ENCODE data around the gene NSFL1C.
"Not testable (repeated sequence)": the region's sequence is repeated elsewhere in the genome, so short reads cannot be mapped to it uniquely, and the experiment has no call there.

NSFL1C gene

GRCh38 chr20:1466211-1467081 is at the start of gene NSFL1C:
Gene NSFL1C (minus strand): TSS chr20:1466849. CDS start chr20:1466824, 25 bp downstream.
- DNase-seq (ENCODE audit: low read depth in 1 of 2, low spot score in 1 of 2): peak; percentile 98

GRCh38 chr20:1513801-1514200 is 47.2 kb upstream of the NSFL1C start:
- no peak for DNase-seq (ENCODE audit: low read depth in 1 of 2, low spot score in 1 of 2)

GRCh38 chr20:1509237-1509636 is 42.6 kb upstream of the NSFL1C start:
- no peak for DNase-seq (ENCODE audit: low read depth in 1 of 2, low spot score in 1 of 2)

GRCh38 chr20:1508574-1508973 is 41.9 kb upstream of the NSFL1C start:
- no peak for DNase-seq (ENCODE audit: low read depth in 1 of 2, low spot score in 1 of 2)

GRCh38 chr20:1507276-1507675 is 40.6 kb upstream of the NSFL1C start:
- no peak for DNase-seq (ENCODE audit: low read depth in 1 of 2, low spot score in 1 of 2)

- no peak for DNase-seq (ENCODE audit: low read depth in 1 of 2, low spot score in 1 of 2)
Observed at GRCh38 chr20:1505871-1506270, 39.2 kb upstream of the NSFL1C start.

- no peak for DNase-seq (ENCODE audit: low read depth in 1 of 2, low spot score in 1 of 2)
Observed at GRCh38 chr20:1505361-1505760, 38.7 kb upstream of the NSFL1C start.

GRCh38 chr20:1503564-1504227 is 37.0 kb upstream of the NSFL1C start:
- DNase-seq (ENCODE audit: low read depth in 1 of 2, low spot score in 1 of 2): peak; percentile 46 to 48

- DNase-seq (ENCODE audit: low read depth in 1 of 2, low spot score in 1 of 2): no peak
Observed at GRCh38 chr20:1500496-1500895, 33.8 kb upstream of the NSFL1C start.

- no peak for DNase-seq (ENCODE audit: low read depth in 1 of 2, low spot score in 1 of 2)
Observed at GRCh38 chr20:1499528-1500420, 33.1 kb upstream of the NSFL1C start.

GRCh38 chr20:1497371-1497770 is 30.7 kb upstream of the NSFL1C start:
- not testable (repeated sequence) for DNase-seq (ENCODE audit: low read depth in 1 of 2, low spot score in 1 of 2)

GRCh38 chr20:1496930-1497329 is 30.3 kb upstream of the NSFL1C start:
- no peak for DNase-seq (ENCODE audit: low read depth in 1 of 2, low spot score in 1 of 2)

- no peak for DNase-seq (ENCODE audit: low read depth in 1 of 2, low spot score in 1 of 2)
Observed at GRCh38 chr20:1494436-1494835, 27.8 kb upstream of the NSFL1C start.

GRCh38 chr20:1493536-1493935 is 26.9 kb upstream of the NSFL1C start:
- no peak for DNase-seq (ENCODE audit: low read depth in 1 of 2, low spot score in 1 of 2)

GRCh38 chr20:1491860-1492642 is 25.4 kb upstream of the NSFL1C start:
- no peak for DNase-seq (ENCODE audit: low read depth in 1 of 2, low spot score in 1 of 2)

GRCh38 chr20:1491281-1491840 is 24.7 kb upstream of the NSFL1C start, which contains the start of gene SIRPB2:
Gene SIRPB2 (minus strand): TSS chr20:1491420. CDS start chr20:1491359, 61 bp downstream.
- no peak for DNase-seq (ENCODE audit: low read depth in 1 of 2, low spot score in 1 of 2)

GRCh38 chr20:1490643-1491195 is 24.1 kb upstream of the NSFL1C start:
- DNase-seq (ENCODE audit: low read depth in 1 of 2, low spot score in 1 of 2): no peak

GRCh38 chr20:1489764-1490436 is 23.3 kb upstream of the NSFL1C start:
- no peak for DNase-seq (ENCODE audit: low read depth in 1 of 2, low spot score in 1 of 2)

- DNase-seq (ENCODE audit: low read depth in 1 of 2, low spot score in 1 of 2): no peak
Observed at GRCh38 chr20:1489325-1489724, 22.7 kb upstream of the NSFL1C start.
